ENCODE results near the gene ZNF235.
"Not testable (repeated sequence)": the region's sequence is repeated elsewhere in the genome, so short reads cannot be mapped to it uniquely, and the experiment has no call there.

The ZNF235 gene

GRCh38 chr19:44341794-44342193, 37.0 kb upstream of the ZNF235 start:
- Histone ChIP-seq H3K4me2 (ENCODE audit: low read length) (no peak overlapping the region), H3K27ac (ENCODE audit: low read length) (no peak overlapping the region), H3K9ac (ENCODE audit: low read length) (no peak overlapping the region), H3K79me2 (ENCODE audit: low read length) (no peaks in the 10 kb centered on the region), H4K20me1 (ENCODE audit: insufficient read depth, low read length) (no peaks in the 10 kb centered on the region), H3K36me3 (replicated peaks; ENCODE audit: low read depth, low read length) (no peaks in the 10 kb centered on the region), H3K9me3 (ENCODE audit: insufficient read depth, low read length) (no peaks in the 10 kb centered on the region), H3K4me1 (ENCODE audit: low read length) (peaks cover 11% of the 10 kb centered on the region), H2AFZ (ENCODE audit: low read depth, low read length) (no peak overlapping the region), H3K4me3 (ENCODE audit: low read length) (no peak overlapping the region), H3K27me3 (ENCODE audit: low read depth, low read length) (no peaks in the 10 kb centered on the region)
- no peak for TF ChIP-seq EZH2phosphoT487 (IDR thresholded peaks at IDR 0.05; ENCODE audit: low read depth)
- TF ChIP-seq CTCF (IDR thresholded peaks at IDR 0.05; ENCODE audit: low read depth, low read length) = no peak

- peaks cover 36% of the 10 kb centered on the region for H3K9me3 ChIP-seq (ENCODE audit: insufficient read depth, low read length)
- not testable (repeated sequence) for H3K4me2 ChIP-seq (ENCODE audit: low read length); H3K4me1 ChIP-seq (ENCODE audit: low read length); H3K4me3 ChIP-seq (ENCODE audit: low read length); H3K27ac ChIP-seq (ENCODE audit: low read length); H2AFZ ChIP-seq (ENCODE audit: low read depth, low read length); H3K79me2 ChIP-seq (ENCODE audit: low read length); H3K27me3 ChIP-seq (ENCODE audit: low read depth, low read length); H3K9ac ChIP-seq (ENCODE audit: low read length); H4K20me1 ChIP-seq (ENCODE audit: insufficient read depth, low read length); H3K36me3 ChIP-seq (replicated peaks; ENCODE audit: low read depth, low read length)
Observed at GRCh38 chr19:44334639-44335038, 29.8 kb upstream of the ZNF235 start.

DNA sequence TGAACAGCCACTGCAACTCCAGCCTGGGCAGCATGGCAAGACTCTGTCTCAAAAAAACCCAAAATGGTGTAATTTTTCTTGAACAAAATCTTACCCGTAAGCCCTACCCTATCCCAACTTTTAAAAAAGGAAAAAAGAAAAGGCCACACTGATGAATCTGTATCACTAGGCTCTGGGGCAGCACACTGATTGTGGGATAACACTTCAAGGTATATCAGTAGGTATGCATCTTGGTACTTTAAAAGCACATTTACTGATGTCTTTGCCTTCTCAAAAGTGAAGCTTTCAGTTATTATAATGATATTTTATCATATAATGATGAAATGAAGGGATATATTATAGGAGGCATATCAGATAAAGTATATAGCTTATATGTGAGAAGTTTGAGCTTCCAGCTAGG, 27.3 kb upstream of the ZNF235 start:
- H3K9me3 ChIP-seq (ENCODE audit: insufficient read depth, low read length) = peaks cover 40% of the 10 kb centered on the region
- H3K36me3 ChIP-seq (replicated peaks; ENCODE audit: low read depth, low read length) = no peaks in the 10 kb centered on the region
- no peak overlapping the region for H3K27ac ChIP-seq (ENCODE audit: low read length)

GRCh38 chr19:44315883-44316282, 11.1 kb upstream of the ZNF235 start:
- Histone ChIP-seq H3K27ac (ENCODE audit: low read length) (no peak overlapping the region), H3K9ac (ENCODE audit: low read length) (no peak overlapping the region), H3K4me2 (ENCODE audit: low read length) (no peak overlapping the region), H3K4me3 (ENCODE audit: low read length) (no peak overlapping the region), H3K9me3 (ENCODE audit: insufficient read depth, low read length) (peaks cover 6% of the 10 kb centered on the region; the same call in 1 of the 2 replicates), H3K27me3 (ENCODE audit: low read depth, low read length) (no peaks in the 10 kb centered on the region), H3K79me2 (ENCODE audit: low read length) (no peaks in the 10 kb centered on the region), H3K36me3 (replicated peaks; ENCODE audit: low read depth, low read length) (no peaks in the 10 kb centered on the region), H3K4me1 (ENCODE audit: low read length) (no peaks in the 10 kb centered on the region), H2AFZ (ENCODE audit: low read depth, low read length) (no peak overlapping the region), H4K20me1 (ENCODE audit: insufficient read depth, low read length) (no peaks in the 10 kb centered on the region)
- no peak for TF ChIP-seq CTCF (IDR thresholded peaks at IDR 0.05; ENCODE audit: low read depth, low read length)
- TF ChIP-seq EZH2phosphoT487 (IDR thresholded peaks at IDR 0.05; ENCODE audit: low read depth) = no peak

More for the DNA sequence above, 27.3 kb upstream of the ZNF235 start:
- TF ChIP-seq CTCF (IDR thresholded peaks at IDR 0.05; ENCODE audit: low read depth, low read length) = no peak
- no peak for TF ChIP-seq EZH2phosphoT487 (IDR thresholded peaks at IDR 0.05; ENCODE audit: low read depth)
- no peak overlapping the region for H3K4me2 ChIP-seq (ENCODE audit: low read length)
- H3K4me1 ChIP-seq (ENCODE audit: low read length) = no peaks in the 10 kb centered on the region
- no peak overlapping the region for H3K9ac ChIP-seq (ENCODE audit: low read length)
- H4K20me1 ChIP-seq (ENCODE audit: insufficient read depth, low read length) = no peaks in the 10 kb centered on the region
- no peak overlapping the region for H3K4me3 ChIP-seq (ENCODE audit: low read length)
- no peaks in the 10 kb centered on the region for H3K79me2 ChIP-seq (ENCODE audit: low read length)
- no peak overlapping the region for H2AFZ ChIP-seq (ENCODE audit: low read depth, low read length)
- no peaks in the 10 kb centered on the region for H3K27me3 ChIP-seq (ENCODE audit: low read depth, low read length)

DNA sequence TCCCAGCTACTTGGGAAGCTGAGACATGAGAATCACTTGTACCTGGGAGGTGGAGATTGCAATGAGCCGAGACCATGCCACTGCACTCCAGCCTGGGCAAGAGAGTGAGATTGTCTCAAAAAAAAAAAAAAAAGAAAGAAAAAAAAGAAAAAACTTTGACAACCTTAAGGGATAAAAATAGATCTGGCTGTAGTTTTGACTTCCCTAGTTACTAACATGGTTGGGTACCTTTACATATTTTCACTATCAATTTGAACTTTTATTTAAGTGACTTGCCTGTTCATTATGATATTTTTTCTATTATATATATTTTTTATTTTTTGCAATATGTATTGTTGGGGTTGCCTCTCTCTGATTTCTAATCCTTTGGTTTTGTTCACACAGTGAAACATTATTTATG, 8.4 kb upstream of the ZNF235 start:
- no peak overlapping the region for H3K9ac ChIP-seq (ENCODE audit: low read length)
- H3K4me1 ChIP-seq (ENCODE audit: low read length) = no peaks in the 10 kb centered on the region
- no peaks in the 10 kb centered on the region for H3K79me2 ChIP-seq (ENCODE audit: low read length)
- H3K4me3 ChIP-seq (ENCODE audit: low read length) = no peak overlapping the region
- no peak overlapping the region for H3K27ac ChIP-seq (ENCODE audit: low read length)
- peaks cover 6% of the 10 kb centered on the region; the same call in 1 of the 2 replicates for H3K9me3 ChIP-seq (ENCODE audit: insufficient read depth, low read length)
- no peaks in the 10 kb centered on the region for H4K20me1 ChIP-seq (ENCODE audit: insufficient read depth, low read length)
- no peak overlapping the region for H3K4me2 ChIP-seq (ENCODE audit: low read length)
- no peaks in the 10 kb centered on the region for H3K27me3 ChIP-seq (ENCODE audit: low read depth, low read length)
- H2AFZ ChIP-seq (ENCODE audit: low read depth, low read length) = no peak overlapping the region
- no peak for TF ChIP-seq CTCF (IDR thresholded peaks at IDR 0.05; ENCODE audit: low read depth, low read length)
- TF ChIP-seq EZH2phosphoT487 (IDR thresholded peaks at IDR 0.05; ENCODE audit: low read depth) = no peak
- no peaks in the 10 kb centered on the region for H3K36me3 ChIP-seq (replicated peaks; ENCODE audit: low read depth, low read length)

Data from OCI-LY3 (cell line).